GM19438 (cell line): Measurements from ENCODE around the gene ASCC3.

Source experiments
- ATAC-seq: cut with Tn5 transposase; IDR thresholded peaks from one replicate; pipeline ENCODE4 v1.9.1; 2021; ENCODE audit warnings: low read depth; ENCODE audit not compliant: unreplicated experiment

Gene ASCC3

GRCh38 chr6:100470422-100471120 is 410.6 kb downstream of the ASCC3 start:
- ATAC-seq = no peak

- ATAC-seq = no peak
These were observed 411.8 kb downstream of the ASCC3 start for GRCh38 chr6:100469101-100469859.

- ATAC-seq = no peak
These were observed 413.0 kb downstream of the ASCC3 start for GRCh38 chr6:100468016-100468622.

DNA sequence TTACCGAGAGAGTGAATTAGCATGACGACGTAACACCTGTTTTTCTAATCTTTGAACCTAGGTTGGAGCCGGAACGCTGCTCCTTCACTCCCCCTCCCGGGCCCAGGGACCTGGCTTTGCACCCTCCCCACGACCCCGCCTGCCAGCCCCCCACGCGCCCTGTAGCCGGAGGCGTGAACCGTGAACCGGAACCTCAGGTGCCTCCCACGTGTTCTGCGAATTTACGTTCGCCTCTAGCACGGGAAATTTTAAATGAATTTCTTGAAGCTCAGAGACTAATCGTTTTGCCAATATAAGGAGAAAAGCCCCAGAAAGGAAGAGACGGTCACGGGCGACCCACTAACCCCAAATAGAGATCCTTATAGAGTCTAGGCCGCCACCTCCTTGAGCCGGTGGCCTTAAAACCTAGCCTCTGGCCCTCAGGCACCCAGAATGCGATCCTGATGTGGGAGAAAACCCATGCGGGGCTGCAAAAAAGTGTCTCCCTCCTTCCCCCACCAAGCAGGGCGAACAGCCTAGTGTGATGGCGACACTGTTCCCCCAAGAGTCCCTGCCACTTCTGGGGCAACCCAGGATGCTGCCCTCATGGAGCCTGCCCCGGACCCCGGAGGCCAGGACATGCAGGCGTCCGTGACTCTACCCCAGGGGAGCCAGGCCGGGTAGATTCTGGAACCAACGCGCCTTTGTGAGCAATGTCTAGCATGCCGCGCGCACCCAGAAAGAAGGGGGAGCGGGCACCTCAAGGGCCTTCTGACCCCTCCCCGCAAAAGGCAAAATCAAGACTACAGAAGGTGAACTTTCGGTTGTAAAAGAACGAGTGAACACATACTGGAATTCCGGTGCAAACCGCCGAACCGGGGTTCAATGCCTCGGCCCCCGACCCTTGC is 413.8 kb downstream of the ASCC3 start:
- no peak for ATAC-seq

DNA sequence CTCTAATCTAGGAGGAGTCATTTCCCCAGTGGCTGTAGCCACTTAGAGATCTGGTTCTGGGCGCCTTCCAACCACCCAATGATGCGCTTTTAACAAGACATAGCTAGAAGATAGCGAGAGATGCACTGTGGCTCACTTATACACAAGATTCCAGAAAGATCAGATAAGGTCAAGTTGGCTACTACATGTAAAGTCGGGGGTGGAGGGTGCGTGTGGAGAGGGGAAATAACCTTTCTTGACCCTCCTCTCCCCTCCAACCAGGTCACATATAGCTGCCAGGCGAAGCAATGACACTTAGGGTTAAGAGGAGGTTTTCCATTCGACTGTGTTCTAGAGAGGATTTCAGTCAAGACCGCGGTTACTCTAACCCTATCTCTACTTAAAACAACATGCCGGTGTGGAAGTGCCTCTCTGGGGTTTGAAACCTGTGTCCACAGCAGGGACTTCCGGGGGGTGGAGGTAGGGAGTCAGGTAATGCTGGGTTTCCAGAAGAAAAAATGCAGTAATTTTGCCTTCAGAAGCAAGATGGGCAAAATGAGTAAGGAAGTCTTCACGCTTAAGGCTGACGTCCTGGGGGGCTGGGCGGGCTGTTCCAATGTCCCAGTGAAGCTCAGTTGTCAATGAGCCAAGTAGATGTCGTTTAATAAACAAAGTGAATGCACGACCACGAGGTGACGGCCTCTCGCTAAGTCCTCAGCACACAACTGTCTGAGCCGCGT is 414.6 kb downstream of the ASCC3 start:
- no peak for ATAC-seq

- no peak for ATAC-seq
These were observed 415.3 kb downstream of the ASCC3 start for GRCh38 chr6:100465701-100466409.

DNA sequence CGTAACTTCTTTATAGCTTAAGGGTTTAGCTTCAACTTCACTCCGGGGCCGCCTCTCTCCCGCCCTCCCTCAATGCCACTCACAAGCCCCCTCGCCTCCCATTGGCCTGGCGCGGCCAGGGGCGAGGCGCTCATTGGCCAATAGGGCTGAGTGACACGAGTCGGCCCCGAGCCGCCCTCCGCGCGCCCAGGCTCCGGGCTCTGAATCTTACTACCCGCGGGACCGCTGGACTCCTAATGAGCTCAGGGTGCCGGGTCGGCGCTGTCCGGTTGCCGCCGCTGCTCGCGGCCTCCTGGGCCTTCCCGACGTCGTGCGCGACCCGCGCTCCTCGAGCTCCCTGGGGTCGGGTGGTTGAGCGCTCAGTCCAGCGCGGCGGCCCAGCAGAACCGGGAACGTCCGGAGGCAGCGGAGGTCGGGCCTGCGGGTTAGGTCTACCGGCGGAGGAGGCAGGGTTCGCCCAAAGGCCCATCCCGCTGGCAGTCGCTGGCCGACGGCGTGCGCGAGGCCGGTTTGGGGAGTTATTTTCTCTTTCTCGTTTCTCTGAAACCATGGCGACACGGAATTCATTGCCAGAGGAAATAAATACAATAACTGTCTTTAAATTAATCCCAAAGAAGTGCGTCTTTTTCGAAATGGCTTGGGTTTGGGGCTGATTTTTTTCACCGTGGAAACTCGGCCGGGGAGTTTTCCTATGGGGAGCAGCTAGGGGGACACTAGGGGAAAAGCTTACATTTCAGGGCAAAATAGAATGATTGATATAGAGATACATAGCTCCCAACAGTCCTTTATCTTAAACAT is 416.0 kb downstream of the ASCC3 start, which contains the start of gene SIM1:
SIM1 (minus strand) TSS at position 19 of the 798 bp plus-strand sequence. CDS start 1,453 bp downstream, outside the sequence.
- no peak for ATAC-seq

DNA sequence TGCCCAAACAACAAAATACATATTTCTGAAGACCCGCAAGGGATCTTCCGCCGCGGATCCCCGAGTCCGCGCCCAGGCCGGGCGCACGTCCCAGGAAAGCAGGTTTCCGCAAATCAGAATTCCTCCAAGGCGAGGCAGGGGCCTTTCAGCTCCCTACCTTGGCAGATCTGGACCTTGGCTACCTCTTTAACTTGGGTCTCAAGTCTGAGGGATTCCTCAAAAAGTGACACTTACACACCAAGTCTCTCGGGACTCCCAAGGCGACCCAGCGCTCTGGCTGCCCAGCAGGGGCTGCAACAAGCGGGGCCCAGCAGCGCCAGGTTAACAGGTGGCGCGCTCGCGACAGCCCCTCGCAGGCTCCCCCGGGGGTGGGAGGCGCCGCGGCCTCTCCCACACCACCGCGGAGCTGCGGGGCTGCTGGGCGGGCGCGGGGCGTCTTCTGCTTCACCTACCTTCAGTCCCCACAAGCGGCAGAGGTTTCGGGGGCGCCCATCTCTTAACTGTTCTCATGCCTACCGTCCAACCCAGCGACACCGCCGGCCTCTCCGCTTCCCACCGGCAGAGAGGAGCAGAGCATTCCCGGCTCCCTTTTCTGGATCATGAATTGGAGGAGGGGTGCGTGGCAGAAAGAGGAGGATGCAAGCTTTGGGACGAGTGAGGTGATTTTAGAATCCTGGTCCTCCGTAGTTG is 416.8 kb downstream of the ASCC3 start:
- no peak for ATAC-seq

- no peak for ATAC-seq
These were observed 417.4 kb downstream of the ASCC3 start for GRCh38 chr6:100463630-100464161.

- no peak for ATAC-seq
These were observed 418.2 kb downstream of the ASCC3 start for GRCh38 chr6:100462706-100463629.

DNA sequence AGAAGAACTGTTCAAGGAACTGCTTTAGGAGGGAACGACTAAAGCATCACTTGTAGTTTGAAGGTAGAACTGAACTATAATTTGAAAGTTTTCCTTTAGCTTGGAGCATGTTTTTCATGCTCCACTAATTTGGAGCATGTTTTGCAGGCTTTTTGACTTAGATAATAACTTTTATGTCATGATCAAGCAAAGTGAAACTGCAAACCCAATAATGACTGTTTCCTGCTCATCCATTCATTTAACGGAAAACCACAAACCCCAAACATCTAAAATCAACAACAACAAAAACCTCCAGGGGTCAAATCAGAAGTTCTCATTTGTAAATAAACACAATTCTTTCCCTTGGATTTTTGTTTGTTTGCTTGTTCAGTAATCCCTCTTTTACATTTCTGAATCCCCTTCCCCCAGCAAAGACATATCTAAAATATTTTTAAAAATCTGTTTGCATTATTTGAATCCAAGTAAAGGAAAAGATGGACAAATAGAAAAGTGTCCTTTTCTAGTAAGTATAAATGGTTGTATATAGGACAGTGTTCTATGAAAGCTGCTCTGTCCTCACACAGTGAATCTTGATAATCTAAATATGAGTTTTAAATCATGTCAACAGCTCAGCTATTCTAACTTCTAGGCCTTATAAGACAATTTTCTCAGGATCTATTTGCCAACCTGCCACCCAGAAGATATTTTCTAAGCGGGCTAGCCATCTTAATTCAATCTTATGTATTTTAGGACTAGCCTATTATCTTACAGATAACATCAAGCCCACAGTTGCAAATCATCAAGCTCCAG is 419.0 kb downstream of the ASCC3 start:
- no peak for ATAC-seq

DNA sequence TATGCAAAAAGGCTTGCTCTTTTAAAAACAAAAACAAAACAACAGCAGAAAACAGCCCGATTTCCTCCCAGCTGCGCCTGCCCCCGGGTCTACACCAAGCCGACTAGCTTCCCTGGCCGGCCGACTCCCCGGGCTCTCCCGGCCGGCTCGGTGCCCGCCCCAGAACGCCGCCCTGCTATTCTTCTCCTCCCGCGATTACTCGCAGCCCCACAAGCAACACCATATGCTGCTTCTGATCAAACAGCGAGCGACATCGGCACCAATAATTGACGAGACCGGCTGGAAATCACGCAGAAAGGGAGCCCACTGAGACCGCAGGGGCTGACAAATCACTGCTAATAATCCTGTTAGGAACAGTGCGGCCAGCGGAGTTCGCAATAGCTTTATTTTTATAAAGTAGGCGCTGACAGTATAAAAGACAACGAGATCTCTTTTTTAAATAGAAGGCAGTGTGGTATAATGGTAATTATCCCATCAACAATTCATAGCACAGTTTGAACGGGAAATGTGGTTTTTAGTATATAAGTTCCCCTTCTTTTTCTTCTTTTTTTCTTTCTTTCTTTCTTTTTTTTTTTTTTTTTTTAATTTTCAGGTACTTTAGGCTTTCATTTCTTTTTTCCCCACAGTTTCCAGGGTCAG is 419.7 kb downstream of the ASCC3 start:
- no peak for ATAC-seq

- no peak for ATAC-seq
These were observed 420.4 kb downstream of the ASCC3 start for GRCh38 chr6:100460650-100461204.

- ATAC-seq = no peak
These were observed 421.4 kb downstream of the ASCC3 start for GRCh38 chr6:100459592-100460184.
